Esophagus muscularis mucosa (tissue), 4 donors: ENCODE measurements around the gene RAI1. TPM values are rescaled to one million over a fixed set of nuclear protein-coding genes. Genes with fewer than 3 reads are reported as not detected.

Experiments used
- DNase-seq: peaks from one replicate; pipeline ENCODE4 v3.0.0-alpha.2; 2017; ENCODE audit errors: extremely low spot score
- H3K27ac ChIP-seq, 4 donors: fragments of 200-600 bp; sonication (generic); replicated peaks in 1 of 4; 1 replicate in 3 of 4; 2 replicates in 1 of 4; pipeline ENCODE4 v1.5.1; 2016 to 2019; ENCODE audit warnings: mild to moderate bottlenecking in 1 of 4
- H3K27me3 ChIP-seq, 4 donors: fragments of 200-600 bp; sonication (generic); one replicate each; pipeline versions ENCODE4 v1.5.1 to v1.6.0; 2016 to 2019
- H3K36me3 ChIP-seq, 4 donors: fragments of 200-600 bp; sonication (generic); one replicate each; pipeline ENCODE4 v1.5.1; 2016 to 2019
- H3K4me1 ChIP-seq, 4 donors: fragments of 200-600 bp; sonication (generic); one replicate each; pipeline ENCODE4 v1.5.1; 2016 to 2019
- H3K4me3 ChIP-seq, 4 donors: fragments of 200-600 bp; sonication (generic); 1 replicate in 2 of 4; 2 replicates in 2 of 4; pipeline ENCODE4 v1.5.1; 2016 to 2019; ENCODE audit warnings: mild to moderate bottlenecking in 4 of 4, moderate library complexity in 1 of 4
- H3K9me3 ChIP-seq, 4 donors: fragments of 200-600 bp; sonication (generic); 1 replicate in 3 of 4; 2 replicates in 1 of 4; pipeline ENCODE4 v1.5.1; 2016 to 2019
- CTCF ChIP-seq, 3 experiments: fragments of 200-600 bp in 2 of 3; fragments of 450-650 bp in 1 of 3; sonication (generic) in 2 of 3; IDR thresholded peaks; one replicate each; pipeline ENCODE4 v1.5.1; 2017 to 2019; ENCODE audit warnings: antibody characterized with exemption in 3 of 3, mild to moderate bottlenecking in 2 of 3, moderate library complexity in 1 of 3
- EP300 ChIP-seq: sonication (generic); formaldehyde crosslinking; IDR thresholded peaks from one replicate; pipeline ENCODE4 v1.6.1; 2017; ENCODE audit warnings: antibody characterized with exemption
- POLR2A ChIP-seq: fragments of 450-650 bp; IDR thresholded peaks from one replicate; pipeline ENCODE4 v1.6.1; 2017; ENCODE audit warnings: antibody characterized with exemption, moderate library complexity, mild to moderate bottlenecking, low read depth
- POLR2AphosphoS5 ChIP-seq, 2 donors: sonication (generic); formaldehyde crosslinking; IDR thresholded peaks; one replicate each; pipeline ENCODE4 v1.6.1; 2017; ENCODE audit warnings: antibody characterized with exemption in 2 of 2
- WGBS: methylation state at CpG from one replicate; pipeline ENCODE4 v1.1.5; 2018; 5-methylcytosine and 5-hydroxymethylcytosine counted together
- intact Hi-C: fragments of 100-400 bp; cut with DNase I; formaldehyde crosslinking; loops from one replicate; pipeline ENCODE4 v1.15.1; 2023
- total RNA-seq, 4 donors: library from RNA; depleted of rRNA; stranded (reverse); fragments of >200 nt; gene quantifications; one replicate each; pipeline versions ENCODE4 v1.1.0 to v1.2.1, GENCODE V29; 2016

Gene RAI1
- total RNA-seq, 4 donors from 2014 or later: 18.7 to 41.3 (median 28.3) TPM

GRCh38 chr17:17725011-17725751, 43.9 kb downstream of the RAI1 start:
- 77% methylated on average over 6 of the region's 36 CpGs for WGBS
- Histone ChIP-seq H3K4me3 (peak overlapping the region; percentile 58 to 68 (median 64)), H3K4me1 (peaks cover 43 to 92% (median 76%) of the 10 kb centered on the region in 4 donors), H3K9me3 (no peaks in the 10 kb centered on the region), H3K27ac (peak overlapping the region; percentile 80 to 85 (median 82)), H3K36me3 (peaks cover 0 to 7% (median 0%) of the 10 kb centered on the region in 4 donors), H3K27me3 (no peaks in the 10 kb centered on the region)
- intact Hi-C loops: no loop called here
- DNase-seq: no peak
- TF ChIP-seq EP300 (no peak), POLR2AphosphoS5 (IDR thresholded peaks at IDR 0.05) (peak; percentile 20 to 35)

GRCh38 chr17:17725752-17726457, 44.6 kb downstream of the RAI1 start:
- Histone ChIP-seq H3K36me3 (peaks cover 0 to 7% (median 0%) of the 10 kb centered on the region in 4 donors), H3K9me3 (no peaks in the 10 kb centered on the region), H3K27ac (peak overlapping the region; percentile 80 to 85 (median 82)), H3K4me1 (peaks cover 44 to 92% (median 83%) of the 10 kb centered on the region in 4 donors), H3K27me3 (no peaks in the 10 kb centered on the region), H3K4me3 (peak overlapping the region in 1 of 4 donors; percentile 68)
- 65% methylated on average over 4 of the region's 7 CpGs for WGBS
- intact Hi-C loops: no loop called here
- no peak for DNase-seq
- no peak for TF ChIP-seq CTCF (IDR thresholded peaks at IDR 0.05)
- TF ChIP-seq POLR2A: no peak
- no peak for TF ChIP-seq POLR2AphosphoS5 (IDR thresholded peaks at IDR 0.05)
- no peak for TF ChIP-seq EP300

- no peak overlapping the region for H3K4me3 ChIP-seq
- TF ChIP-seq POLR2AphosphoS5 (IDR thresholded peaks at IDR 0.05) (no peak), POLR2A (no peak), EP300 (no peak), CTCF (IDR thresholded peaks at IDR 0.05) (no peak)
- WGBS: 56% methylated on average over 6 of the region's 6 CpGs
- no peaks in the 10 kb centered on the region for H3K27me3 ChIP-seq
- DNase-seq: no peak
- H3K9me3 ChIP-seq: no peaks in the 10 kb centered on the region
- H3K27ac ChIP-seq: peak overlapping the region; percentile 80 to 85 (median 82)
- H3K36me3 ChIP-seq: peaks cover 0 to 7% (median 0%) of the 10 kb centered on the region in 4 donors
- intact Hi-C loops: no loop called here
- peaks cover 46 to 94% (median 86%) of the 10 kb centered on the region in 4 donors for H3K4me1 ChIP-seq
Observed at GRCh38 chr17:17726458-17727060, 45.3 kb downstream of the RAI1 start.

DNA sequence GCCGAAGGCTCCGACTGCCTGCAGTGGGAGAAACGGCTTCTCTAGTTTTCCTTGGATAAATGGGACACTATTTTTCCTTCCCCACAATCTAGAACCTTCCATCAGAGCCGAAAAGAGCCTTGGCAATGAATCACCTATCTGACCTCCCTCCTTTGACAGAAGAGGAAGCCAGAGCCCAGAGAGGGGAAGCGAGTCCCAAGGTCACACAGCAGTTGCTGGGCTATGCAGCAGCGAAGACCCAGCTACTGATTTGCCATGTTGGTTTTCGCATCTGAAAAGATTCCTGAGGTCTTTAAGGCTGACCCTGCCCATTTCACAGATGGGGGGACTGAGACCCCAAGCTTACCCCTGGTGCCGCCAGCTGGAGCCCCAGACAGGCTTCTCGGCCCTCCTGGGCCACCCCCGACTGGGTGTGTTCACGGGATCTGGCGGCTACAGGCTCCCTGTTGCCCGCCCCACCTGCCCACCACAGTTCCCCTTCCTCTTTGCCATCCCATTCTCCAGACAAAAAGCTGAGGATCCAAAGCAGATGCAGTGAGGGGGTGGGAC, 45.9 kb downstream of the RAI1 start:
- peaks cover 40 to 94% (median 83%) of the 10 kb centered on the region in 4 donors for H3K4me1 ChIP-seq
- intact Hi-C loops: no loop called here
- H3K4me3 ChIP-seq: no peak overlapping the region
- H3K9me3 ChIP-seq: no peaks in the 10 kb centered on the region
- WGBS: 92% methylated on average over 13 of the region's 13 CpGs
- H3K27me3 ChIP-seq: no peaks in the 10 kb centered on the region
- H3K27ac ChIP-seq: peak overlapping the region in 2 of 4 donors; percentile 84 to 85
- TF ChIP-seq EP300: no peak
- no peak for TF ChIP-seq CTCF (IDR thresholded peaks at IDR 0.05)
- no peak for TF ChIP-seq POLR2AphosphoS5 (IDR thresholded peaks at IDR 0.05)
- no peak for TF ChIP-seq POLR2A
- H3K36me3 ChIP-seq: peaks cover 0 to 9% (median 0%) of the 10 kb centered on the region in 4 donors
- DNase-seq: no peak
